ENCODE results near the gene TMEM219. TPM values are rescaled to one million over a fixed set of nuclear protein-coding genes. Genes with fewer than 3 reads are reported as not detected.
A peak's percentile ranks its signal among the peaks of the same experiment; 100 is the strongest.

TMEM219 gene
- total and polyA plus RNA-seq, 8 donors: 58.3 to 114 (median 72.9) TPM

DNA sequence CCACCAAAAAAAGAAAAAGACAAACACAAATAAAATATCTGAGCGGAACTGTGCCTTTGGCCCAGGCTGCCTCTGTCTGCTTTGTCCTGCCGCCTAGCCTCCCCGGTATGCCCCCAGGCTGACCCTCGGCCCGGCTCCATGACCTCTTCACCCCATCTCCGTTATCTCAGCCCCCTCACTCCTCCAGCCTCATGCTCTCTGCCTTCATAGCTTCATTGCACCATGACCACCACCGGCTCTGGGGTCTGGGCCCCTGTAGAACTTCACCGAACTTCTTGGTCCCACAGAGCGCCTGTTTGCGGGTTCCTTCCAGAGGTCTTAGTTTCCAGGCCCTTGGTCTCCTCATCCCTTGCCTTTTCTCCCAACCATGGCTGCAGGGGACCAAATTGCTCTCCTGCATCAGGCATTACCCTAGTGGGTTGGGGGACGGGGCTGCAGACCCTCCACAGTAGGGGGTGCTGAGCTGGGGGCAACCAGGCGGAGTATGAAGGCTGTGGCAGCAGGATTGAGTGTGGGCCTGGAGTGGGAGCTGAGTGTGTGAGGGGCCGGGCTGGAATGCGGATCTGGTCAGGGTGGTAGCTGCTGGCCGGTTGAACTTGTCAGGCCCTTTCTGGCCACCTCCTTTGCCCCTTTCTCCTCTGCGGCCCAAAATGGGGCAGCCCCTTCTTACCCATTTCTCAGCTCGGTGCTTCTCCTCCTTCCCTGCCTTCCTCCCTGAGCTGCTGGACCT lies 26.6 kb downstream of the TMEM219 start:
- WGBS, 2 donors: 93 to 95% methylated on average over 16 to 17 of the region's 17 CpGs
- peaks cover 0 to 40% (median 18%) of the 10 kb centered on the region in 3 donors for H3K36me3 ChIP-seq
- H3K27me3 ChIP-seq: no peaks in the 10 kb centered on the region
- no peak for FAIRE-seq
- DNase-seq: peak in 1 of 6 donors; percentile 17
- no peak overlapping the region for H3K27ac ChIP-seq
- no peak overlapping the region for H3K4me3 ChIP-seq
- no peaks in the 10 kb centered on the region for H3K4me1 ChIP-seq
- no peaks in the 10 kb centered on the region for H3K9me3 ChIP-seq
- TF ChIP-seq, protein P1, sequence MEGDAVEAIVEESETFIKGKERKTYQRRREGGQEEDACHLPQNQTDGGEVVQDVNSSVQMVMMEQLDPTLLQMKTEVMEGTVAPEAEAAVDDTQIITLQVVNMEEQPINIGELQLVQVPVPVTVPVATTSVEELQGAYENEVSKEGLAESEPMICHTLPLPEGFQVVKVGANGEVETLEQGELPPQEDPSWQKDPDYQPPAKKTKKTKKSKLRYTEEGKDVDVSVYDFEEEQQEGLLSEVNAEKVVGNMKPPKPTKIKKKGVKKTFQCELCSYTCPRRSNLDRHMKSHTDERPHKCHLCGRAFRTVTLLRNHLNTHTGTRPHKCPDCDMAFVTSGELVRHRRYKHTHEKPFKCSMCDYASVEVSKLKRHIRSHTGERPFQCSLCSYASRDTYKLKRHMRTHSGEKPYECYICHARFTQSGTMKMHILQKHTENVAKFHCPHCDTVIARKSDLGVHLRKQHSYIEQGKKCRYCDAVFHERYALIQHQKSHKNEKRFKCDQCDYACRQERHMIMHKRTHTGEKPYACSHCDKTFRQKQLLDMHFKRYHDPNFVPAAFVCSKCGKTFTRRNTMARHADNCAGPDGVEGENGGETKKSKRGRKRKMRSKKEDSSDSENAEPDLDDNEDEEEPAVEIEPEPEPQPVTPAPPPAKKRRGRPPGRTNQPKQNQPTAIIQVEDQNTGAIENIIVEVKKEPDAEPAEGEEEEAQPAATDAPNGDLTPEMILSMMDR (IDR thresholded peaks at IDR 0.05): no peak
- no peak for ATAC-seq
- intact Hi-C loops (cut with DNase I): no loop called here

DNA sequence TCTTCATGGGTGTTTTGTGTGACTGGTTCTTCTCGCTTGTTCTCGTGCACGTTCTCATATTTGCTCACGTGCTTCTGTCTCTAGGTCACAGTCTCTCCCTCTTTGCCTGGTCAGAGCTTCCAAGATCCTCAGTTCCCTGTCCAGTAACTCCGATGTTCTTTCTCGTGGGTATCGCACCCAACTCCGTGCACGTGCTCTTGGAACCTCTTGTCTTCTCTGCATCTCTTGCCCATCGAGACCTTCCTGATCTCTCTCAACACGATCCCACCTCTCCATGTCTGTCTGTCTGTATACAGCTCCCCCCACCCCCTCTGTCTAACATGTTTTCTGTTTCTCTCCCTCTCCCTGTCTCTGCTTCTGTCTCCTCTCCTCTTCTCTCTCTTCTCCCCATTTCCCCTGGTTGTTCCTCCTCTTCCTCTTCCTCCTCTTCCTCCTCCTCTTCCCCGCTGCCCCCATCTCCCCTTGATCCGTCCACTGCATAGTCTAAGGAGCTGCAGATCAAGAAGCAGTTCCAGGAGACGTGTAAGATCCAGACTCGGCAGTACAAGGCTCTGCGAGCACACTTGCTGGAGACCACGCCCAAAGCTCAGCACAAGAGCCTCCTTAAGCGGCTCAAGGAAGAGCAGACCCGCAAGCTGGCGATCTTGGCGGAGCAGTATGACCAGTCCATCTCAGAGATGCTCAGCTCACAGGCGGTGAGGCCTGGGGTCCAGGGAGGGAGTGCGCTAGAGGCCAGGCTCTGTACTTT lies 27.4 kb downstream of the TMEM219 start:
- H3K9me3 ChIP-seq: no peaks in the 10 kb centered on the region
- intact Hi-C loops (cut with DNase I): no loop called here
- H3K27ac ChIP-seq: no peak overlapping the region
- TF ChIP-seq, protein P1 (IDR thresholded peaks at IDR 0.05): no peak
- DNase-seq (no peak), ATAC-seq (no peak), FAIRE-seq (no peak)
- H3K27me3 ChIP-seq: no peaks in the 10 kb centered on the region
- H3K4me3 ChIP-seq: no peak overlapping the region
- peaks cover 0 to 32% (median 10%) of the 10 kb centered on the region in 3 donors for H3K36me3 ChIP-seq
- WGBS, 2 donors: 89 to 91% methylated on average over 23 of the region's 23 CpGs
- H3K4me1 ChIP-seq: peaks cover 0 to 2% (median 0%) of the 10 kb centered on the region in 3 donors

DNA sequence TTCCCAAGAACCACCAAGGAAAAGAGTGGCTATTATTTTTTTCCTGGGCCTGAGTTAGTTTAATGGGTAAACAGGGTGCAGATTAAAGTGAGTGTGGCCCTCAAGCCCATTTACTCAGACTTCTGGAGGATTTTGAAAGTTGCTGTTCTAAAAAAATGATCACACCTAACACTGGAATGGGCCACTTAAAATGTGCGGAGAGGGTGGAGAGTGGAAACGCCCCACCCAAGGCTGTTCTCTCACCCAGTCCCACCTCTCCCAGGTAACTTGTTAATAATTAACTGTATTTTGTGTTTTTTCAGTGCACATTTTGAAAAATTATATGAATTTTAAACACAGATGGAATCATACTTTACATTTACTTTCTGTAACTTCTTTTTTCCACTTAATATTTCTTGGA lies 28.2 kb downstream of the TMEM219 start:
- Histone ChIP-seq H3K4me1 (peaks cover 0 to 4% (median 4%) of the 10 kb centered on the region in 3 donors), H3K36me3 (peaks cover 0 to 24% (median 6%) of the 10 kb centered on the region in 3 donors), H3K4me3 (no peak overlapping the region), H3K27ac (no peak overlapping the region), H3K27me3 (no peaks in the 10 kb centered on the region), H3K9me3 (no peaks in the 10 kb centered on the region)
- FAIRE-seq (no peak), DNase-seq (no peak), ATAC-seq (no peak)
- intact Hi-C loops (cut with DNase I): no loop called here
- WGBS, 2 donors: 65 to 66% methylated on average over 2 of the region's 2 CpGs
- TF ChIP-seq, protein P1 (IDR thresholded peaks at IDR 0.05): no peak

DNA sequence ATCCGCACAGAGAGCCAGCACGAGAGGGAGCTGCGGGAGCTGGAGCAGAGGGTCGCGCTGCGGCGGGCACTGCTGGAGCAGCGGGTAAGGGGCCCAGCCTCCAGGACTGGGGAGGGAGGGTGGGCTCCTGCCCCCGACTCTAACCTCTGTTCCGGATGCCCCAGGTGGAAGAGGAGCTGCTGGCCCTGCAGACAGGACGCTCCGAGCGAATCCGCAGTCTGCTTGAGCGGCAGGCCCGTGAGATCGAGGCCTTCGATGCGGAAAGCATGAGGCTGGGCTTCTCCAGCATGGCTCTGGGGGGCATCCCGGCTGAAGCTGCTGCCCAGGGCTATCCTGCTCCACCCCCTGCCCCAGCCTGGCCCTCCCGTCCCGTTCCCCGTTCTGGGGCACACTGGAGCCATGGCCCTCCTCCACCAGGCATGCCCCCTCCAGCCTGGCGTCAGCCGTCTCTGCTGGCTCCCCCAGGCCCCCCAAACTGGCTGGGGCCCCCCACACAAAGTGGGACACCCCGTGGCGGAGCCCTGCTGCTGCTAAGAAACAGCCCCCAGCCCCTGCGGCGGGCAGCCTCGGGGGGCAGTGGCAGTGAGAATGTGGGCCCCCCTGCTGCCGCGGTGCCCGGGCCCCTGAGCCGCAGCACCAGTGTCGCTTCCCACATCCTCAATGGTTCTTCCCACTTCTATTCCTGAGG lies 29.1 kb downstream of the TMEM219 start:
- FAIRE-seq: no peak
- 94% methylated on average over 27 to 35 of the region's 35 CpGs for WGBS, 2 donors
- no peak for ATAC-seq
- Histone ChIP-seq H3K27ac (no peak overlapping the region), H3K4me3 (no peak overlapping the region), H3K4me1 (peaks cover 0 to 4% (median 4%) of the 10 kb centered on the region in 3 donors), H3K9me3 (no peaks in the 10 kb centered on the region), H3K27me3 (no peaks in the 10 kb centered on the region), H3K36me3 (peaks cover 0 to 14% (median 0%) of the 10 kb centered on the region in 3 donors)
- DNase-seq: peak in 2 of 6 donors; percentile 36 to 74
- intact Hi-C loops (cut with DNase I): no loop called here
- TF ChIP-seq, protein P1 (IDR thresholded peaks at IDR 0.05): no peak

Data from pancreas (tissue), 10 donors.